Nucleus accumbens (tissue), 56 donors: Measurements from ENCODE around the gene GTPBP1.

Source experiments
- DNase-seq, 56 donors: peaks; one replicate each; lab custom pipeline; 2025; lab: John Stamatoyannopoulos, UW

Gene GTPBP1

DNA sequence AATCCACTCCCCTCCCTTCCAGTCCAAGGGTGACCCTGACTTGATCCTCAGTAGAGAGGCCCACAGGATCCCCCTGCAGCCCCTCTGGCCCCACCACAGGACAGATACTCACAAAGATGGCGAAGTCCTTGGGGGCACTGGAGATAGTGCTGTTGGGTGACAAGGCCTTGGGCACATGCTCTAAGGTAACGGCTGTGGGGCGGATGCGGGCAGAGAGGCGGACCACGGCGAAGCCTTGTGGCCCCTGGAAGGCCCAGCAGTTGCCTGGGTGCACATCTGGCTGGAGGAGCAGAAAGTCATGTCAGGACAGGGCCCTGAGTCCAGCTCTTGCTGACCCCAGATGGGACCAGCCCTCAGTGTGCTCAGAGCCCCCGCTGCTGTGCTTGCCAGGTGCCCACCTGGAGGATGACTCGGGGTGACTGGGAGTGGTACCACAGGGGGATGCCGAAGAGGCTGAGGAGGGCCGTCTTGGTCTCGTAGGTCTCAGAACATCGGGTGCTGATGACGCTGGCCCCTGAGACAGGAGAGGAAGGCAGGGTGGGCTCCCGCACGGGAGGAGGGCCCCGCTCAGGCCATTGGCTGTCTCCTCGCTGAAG, 32.8 kb downstream of the GTPBP1 start:
- DNase-seq = no peak

DNA sequence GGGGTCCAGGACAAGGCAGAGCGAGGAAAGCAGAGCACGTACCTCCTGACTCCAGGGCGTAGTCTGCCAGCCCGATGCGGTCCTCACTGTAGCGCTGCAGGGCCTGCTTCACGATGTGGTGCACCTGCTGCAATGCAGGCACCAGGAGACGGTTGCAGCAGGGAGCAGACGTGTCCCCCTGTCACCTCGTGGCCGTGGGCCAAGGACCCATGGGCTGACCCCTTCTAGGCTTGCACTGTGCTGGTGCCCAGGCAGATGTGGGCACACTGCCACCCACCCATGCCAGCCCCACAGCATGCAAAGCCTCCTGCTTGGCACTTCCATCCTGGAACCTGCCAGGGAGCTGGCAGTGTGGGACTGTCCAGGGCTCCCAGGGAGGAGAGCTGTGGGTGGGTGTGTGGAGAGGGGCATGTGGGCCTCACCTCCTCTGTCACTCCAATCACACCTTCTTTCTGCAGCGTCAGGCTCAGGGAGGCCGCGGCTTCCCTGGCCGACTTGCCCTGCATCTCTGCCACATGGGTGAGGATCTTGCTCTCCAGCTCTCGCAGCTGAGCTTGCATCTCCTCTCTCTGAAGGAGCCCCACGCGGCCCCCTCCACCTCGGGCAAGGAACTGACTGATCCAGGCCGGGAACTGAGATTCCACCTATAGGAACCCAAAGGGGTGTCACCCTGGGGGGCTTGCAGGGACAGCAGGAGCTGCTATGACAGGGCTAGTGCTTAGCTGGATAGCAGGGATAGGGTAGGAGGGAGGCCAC, 33.7 kb downstream of the GTPBP1 start:
- no peak for DNase-seq

DNA sequence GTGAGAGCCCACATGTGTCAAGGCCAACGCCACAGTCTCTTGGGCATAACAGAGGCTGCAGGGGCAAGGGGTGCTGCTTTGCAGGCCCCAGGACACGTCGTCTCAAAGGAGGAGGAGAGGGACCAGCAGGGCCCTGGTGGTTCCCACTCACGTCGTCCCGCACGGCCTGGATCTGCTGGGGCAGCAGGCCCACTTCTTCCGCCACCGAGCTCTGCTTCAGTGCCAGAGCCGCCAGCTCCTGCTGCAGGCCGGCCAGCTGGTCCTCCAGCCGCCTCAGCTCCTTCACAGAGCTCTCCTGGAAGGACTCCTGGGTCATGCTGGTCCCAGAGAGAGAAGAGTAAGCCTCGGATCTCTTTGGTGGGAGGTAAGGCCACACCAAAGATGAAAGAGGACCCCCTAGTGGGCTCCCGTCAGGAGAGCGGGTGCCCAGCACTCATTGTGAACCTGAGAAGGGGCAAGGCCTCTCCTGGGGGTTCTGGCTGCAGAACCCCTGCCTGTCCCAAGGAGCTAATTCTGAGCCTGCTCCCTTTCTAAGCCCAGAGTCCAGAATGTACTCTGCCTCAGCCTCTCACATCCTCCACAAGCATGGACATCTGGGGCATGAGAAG, 34.5 kb downstream of the GTPBP1 start:
- no peak for DNase-seq

DNA sequence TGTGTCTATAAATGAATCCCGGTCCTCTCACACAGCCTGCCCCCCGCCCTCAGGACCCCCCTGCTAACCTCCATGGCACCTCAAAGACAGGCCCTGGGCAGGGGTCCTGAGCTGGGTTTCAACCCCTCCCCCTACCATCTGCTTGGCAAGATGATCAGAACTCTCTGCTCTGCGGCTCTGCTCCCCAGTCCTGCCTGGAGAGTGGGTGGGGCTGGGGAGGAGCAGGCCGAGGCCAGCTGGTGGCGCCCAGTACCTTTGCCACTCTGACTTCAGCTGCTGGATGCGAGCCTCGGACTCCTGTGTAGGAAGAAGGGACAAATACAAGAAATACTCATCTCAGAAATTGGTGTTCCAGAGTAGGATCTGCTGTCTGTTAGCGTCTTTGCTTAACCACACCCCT, 35.0 kb downstream of the GTPBP1 start:
- no peak for DNase-seq

DNA sequence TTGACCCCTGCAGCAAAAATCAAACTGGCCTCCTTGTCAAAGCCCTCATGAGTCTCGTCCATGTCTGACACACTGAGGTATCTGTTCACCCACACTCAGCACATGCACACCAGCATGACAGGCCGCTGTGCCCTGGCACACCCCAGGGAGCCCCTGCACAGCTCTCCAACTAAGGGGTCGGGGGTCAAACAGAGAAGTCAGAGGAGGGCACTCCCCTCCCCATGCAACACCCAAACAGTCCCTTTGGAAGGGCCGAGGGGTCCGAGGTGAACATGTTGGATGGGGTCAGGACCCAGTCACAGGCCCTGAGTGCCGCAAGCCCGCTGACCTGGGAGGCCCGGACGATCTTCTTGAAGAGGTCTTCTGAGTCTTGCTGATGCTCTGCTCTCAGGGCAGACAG, 35.4 kb downstream of the GTPBP1 start:
- no peak for DNase-seq

DNA sequence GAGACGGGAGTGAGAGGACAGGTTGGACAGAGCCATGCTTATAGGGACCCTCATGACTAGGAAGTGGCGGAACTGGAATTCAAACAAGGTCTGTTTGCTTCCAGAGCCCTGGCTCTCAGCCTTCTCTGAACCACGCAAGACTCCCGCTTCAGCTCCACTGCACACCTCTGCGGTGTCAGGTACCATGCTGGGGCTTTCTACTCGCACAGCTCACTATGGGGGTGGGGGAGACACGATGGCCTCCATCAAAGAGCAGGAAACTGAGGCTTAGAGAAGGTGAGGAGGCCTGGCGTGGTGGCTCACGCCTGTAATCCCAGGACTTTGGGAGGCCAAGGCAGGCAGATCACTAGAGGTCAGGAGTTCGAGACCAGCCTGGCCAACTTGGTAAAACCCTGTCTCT, 35.8 kb downstream of the GTPBP1 start:
- DNase-seq = no peak

DNA sequence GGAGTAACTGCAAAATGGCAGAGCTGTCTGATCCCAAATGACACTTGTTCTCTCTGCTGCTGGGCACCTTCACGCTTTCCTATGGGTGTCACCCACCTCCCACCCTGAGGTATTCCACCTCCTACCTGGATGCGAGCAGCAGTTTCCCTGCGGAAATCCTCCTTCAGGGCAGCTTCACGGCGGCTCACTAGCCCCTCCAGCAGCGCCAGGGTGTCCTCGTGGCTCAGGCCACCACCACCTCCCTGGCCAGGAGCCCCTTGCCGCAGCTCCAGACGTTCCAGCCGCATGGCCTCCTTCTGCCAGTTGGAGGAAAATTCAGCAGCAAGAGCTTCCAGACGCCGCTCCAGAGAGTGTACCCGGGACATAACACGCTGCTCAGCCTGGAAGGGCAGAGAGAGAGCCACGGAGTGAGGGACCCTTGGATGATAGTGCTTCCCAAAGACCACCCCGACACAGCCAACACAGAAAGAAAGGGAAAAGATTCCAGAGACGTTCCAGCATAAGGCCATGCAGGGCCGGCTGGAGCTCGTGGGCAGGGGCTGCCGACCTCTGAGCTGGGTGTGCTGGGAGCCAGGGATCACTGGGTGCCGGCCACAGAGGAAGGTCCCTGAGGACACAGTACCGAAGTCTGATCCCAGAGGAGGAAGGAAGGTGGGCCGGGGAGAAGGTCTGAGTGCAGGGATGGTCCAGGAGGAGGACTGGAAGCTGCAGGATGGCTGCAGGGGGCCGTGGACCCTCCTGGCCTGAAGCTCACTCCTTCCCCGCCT, 36.6 kb downstream of the GTPBP1 start:
- no peak for DNase-seq

DNA sequence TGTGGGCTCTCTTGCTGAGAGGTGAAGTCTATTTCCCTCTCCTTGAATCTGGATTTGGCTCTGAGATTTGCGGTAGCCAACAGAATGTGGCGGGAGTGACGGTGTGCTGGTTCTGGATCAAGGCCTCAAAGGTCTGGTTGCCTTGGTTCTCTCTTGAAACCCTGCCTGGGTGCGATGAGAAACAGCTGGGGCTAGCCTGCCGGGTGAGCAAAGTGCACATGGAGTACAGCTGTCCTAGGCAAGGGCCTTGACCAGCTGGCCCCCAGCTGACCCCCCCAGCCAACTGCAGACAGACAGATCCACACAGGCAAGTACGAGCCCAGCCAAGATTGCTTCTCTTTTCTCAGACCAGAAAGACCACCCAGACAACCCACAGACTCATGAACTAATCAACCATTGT, 39.2 kb downstream of the GTPBP1 start:
- peak in 8 of 56 donors; percentile 21 to 50 (median 42) for DNase-seq

DNA sequence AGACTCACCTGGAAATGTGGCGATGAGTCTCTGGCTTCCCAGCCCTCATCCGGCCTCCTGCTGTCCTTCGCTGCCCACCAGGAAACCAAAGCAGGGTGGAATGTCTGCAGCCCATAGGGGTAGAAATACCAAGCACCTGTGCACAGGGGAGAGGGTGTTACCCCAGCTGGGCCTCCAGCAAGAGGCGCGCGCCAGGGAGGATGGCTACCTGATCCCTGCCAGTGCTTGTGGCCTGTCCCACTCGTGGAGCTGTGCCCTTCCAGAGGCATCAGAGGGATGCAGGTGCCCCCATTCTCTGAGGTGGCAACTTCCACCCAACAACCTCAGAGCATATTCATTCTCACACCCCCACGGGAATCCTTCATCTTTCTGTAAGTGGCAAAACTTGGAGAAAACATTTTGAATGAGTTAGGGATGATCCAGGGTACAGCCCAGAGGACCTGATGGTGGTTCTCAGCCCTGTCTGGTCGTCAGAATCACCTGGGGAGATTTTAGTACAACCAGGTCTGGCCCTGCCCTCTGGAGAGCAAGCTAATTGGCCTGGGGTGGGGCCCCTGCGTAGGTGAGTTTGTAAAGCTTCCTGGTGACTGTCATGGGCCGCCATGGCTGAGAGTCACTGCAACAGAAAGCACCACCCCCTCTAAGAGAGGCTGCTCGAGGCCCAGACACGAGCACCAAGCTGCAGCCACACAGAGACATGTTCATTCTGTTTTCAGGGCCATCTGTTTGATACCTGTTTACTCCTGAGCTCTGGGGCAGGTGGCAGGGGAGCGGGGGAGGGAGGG, 40.1 kb downstream of the GTPBP1 start:
- no peak for DNase-seq

DNA sequence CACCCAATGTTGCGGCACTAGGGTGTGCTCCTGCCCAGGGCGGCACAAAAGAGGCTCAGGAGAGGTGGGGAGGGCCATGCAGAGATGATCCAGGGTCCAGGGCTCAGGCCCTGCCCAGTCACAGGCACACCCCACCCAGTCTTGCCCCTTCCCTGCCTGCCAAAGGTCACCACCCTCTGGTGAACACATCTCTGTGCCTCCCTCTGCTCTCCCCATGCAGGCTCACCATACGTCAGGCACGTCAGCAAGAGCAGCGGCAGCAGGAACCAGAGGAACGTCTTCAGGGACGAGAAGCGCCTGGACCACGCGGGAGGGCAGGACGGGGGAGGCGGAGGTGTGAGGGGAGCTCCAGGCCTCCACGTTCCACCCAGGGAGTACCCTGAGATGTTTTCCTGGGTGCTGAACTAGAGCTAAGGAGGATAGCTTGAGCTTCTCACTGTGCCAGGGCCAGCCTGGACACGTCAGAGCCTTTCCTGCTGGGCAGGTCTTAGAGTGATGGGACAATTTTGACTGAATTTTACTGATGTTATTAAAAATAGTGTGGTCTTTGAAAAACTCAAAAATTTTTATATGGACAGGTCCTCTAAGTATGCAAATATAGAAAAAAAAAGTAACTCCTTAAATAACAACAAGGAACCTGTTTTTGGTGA, 42.9 kb downstream of the GTPBP1 start:
- DNase-seq = no peak

DNA sequence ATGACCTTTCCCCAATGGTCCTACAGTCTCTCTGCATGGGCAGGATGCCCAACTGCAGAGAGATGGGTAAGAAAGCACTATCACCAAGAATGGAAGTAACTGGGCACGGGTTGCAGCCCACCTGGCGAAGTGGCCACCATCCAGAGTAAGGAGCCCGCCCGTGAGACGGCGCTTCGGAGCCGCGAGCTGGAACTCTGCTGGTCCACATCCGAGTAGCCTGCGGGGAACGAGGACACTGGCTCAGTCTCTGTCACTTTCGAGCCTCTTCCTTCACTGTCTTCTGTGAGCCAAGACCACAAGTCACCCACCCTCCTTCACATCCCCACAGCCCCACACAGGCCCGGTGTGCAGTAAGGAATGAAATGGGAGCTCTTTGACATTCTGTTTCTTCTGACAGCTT, 44.4 kb downstream of the GTPBP1 start:
- DNase-seq = no peak

DNA sequence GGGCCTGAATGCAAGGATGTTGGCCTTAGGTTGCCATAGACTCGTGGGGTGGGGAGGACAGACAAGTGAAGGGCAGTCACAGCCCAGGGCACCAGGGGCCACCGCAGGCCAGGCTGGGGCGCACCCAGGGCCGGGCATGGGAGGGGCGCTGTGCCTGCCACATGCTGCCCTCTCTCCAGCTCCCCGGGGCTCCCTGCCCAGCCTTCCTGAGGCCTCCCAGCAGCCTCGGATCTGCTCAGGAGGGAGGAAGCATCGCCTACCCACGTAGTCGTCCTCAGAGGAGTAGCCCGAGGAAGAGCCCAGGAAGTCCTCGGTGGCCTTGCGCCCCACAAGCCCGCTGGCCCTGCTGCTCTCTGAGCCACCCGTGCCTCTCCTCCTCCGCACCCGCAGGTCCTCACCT, 44.9 kb downstream of the GTPBP1 start:
- no peak for DNase-seq

DNA sequence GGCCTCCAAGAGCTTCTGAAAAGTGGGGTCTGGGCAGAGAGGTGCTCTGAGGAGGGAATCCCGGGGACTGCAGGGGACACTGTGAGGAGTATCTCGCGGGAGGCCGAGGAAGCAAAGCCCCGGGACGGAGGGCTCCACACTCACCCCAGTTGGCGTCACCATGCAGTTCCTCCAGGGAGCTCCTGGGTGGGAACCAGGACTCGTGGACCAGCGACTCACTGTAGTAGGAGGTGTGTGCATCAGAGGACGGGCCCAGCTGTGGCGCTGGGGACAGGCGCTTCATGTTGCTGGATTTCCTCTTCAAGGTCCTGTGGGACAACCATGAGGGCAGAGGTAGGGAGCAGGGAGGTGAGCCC, 45.3 kb downstream of the GTPBP1 start:
- DNase-seq = no peak

DNA sequence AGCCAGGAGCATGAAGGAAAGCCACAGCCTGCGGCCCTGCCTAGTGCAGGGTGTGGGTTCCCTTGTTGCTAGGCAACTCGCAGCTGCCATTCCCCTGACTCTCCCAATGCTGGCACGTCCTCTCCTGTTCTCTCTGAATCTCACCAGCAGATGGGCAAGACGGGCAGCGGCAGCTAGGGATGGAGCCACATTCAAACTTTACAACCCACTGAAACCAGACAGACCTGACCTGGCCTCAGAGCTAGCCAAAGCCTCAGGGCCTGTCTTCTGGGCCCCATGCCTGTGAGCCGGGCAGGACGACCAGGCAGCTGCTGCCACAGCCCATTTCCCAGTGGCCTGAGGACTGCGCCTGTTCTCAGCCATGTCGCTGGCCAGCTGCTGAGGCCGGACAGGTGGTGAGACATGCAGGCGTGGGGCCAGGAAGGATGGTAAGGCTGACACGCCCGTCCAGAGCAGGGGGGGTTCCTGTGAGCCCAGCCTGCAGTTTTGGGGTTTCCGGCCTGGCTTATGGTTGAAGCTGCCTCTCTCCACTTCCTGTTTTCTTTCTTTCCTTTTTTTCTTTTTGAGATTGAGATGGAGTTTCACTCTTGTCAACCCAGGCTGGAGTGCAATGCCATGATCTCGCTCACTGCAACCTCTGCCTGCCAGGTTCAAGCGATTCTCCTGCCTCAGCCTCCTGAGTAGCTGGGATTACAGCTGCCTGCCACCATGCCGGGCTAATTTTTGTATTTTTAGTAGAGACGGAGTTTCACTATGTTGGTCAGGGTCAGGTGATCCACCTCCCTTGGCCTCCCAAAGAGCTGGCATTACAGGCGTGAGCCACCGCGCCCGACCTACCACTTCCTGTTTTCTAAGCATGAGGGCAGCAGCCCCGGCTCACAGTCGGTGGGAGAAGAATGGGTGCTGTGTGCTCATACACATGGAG, 45.9 kb downstream of the GTPBP1 start:
- no peak for DNase-seq

DNA sequence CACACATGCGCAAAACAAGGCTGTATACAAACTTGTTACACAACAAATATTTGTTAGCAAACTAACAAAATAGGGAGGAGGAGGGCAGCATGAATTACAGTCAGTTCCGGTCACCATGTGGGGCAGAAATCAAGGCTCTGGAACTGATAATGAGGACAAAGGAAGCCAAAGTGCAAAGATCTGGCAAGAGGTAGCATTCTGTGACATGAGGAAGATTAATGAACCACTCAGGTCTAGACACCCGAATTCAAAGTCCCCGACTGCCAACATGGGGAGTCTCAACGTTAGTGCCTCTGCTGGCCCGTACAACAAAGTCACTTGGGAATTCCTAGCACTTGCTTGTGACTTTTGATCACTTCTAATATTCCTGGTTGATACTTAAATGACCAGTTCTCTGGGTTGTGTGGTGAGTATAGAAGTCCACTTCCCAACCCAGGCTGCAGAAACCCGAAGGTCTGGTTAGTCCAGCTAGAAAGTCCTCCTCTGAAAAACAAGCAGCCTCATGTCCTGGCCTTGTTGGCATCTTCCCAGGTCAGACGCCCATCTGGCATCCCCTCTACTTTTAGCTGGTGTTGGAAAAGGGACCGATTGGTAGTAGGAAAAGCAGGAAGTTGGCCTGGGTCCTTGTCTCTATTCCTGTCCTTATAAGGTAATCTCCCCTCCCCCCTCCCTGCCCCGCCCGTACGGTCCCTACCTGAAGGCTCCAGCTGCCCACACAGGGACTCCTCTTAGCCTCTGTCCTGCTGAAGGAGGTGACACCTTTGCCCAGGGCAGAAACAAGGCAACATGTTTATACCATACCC, 48.4 kb downstream of the GTPBP1 start:
- peak in 39 of 56 donors; percentile 16 to 68 (median 47) for DNase-seq

DNA sequence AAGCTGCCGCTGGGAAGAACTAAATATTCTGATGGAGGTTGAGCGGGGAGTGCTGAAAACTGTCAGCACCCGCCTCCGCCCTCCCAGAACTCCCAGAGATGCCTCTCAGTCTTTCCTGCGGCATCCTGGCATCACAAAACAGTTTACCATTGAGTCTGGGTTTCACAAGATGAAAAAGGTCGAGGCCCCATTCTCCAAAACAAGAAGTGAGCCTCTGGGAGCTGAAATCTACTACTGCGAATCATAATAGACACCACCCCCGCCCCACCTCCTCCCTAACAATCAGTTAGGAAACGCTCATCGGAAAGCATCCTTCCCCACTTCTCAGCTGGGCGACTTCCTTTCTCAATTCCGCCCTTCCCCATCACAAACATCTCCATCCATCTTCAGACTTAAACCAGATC, 49.0 kb downstream of the GTPBP1 start:
- peak in 21 of 56 donors; percentile 45 to 81 (median 61) for DNase-seq

DNA sequence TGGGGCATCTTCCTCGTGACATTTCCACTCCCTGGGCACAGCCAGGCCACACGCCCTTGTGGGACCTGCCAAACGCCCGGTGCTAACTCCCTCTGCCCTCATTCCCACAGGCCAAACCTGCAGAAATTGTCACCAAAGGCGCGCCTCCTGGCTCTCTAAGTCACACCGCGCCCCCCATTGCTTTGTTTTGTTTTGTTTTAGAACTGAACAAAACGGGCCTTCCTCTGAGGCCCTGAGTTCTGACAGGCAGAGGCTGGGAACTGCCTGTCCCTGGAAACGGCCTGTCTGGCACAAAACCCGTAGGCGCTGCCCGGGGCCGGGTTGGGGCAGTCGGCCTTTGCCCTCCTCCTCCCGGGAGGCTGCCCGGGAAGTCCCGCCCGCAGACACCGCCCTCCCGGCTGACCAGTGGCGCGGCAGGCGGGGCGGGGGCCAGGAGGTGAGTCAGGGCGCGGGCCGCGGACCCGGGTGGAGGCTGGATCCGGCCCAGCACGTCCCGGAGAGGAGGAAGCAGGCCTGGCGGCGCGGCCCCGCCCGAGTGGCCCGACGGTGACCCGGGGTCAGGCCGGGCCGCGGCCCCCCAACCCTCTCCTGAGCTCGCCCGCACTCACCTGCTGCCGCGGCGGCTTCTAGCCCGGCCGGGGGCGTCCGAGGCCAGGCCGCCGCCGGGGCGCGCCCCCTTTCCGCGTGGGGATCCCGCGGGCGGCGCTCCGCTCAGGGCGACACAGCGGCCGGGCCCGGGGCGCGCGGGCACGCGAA, 49.6 kb downstream of the GTPBP1 start:
- peak in 55 of 56 donors; percentile 23 to 95 (median 76) for DNase-seq
